Hepatocyte (in vitro differentiated cells): ENCODE results near the gene MATR3.

Experiments
- EZH2 ChIP-seq: fragments of 200-600 bp; sonication (generic); IDR thresholded peaks from 2 replicates; pipeline ENCODE4 v1.6.1; 2016; ENCODE audit warnings: antibody characterized with exemption, mild to moderate bottlenecking, borderline replicate concordance
- TF ChIP-seq, protein P1 (sequence below): fragments of 200-600 bp; sonication (generic); IDR thresholded peaks from 2 replicates; pipeline ENCODE4 v1.5.1; 2016; ENCODE audit warnings: antibody characterized with exemption, mild to moderate bottlenecking; ENCODE audit not compliant: poor library complexity

DNA sequence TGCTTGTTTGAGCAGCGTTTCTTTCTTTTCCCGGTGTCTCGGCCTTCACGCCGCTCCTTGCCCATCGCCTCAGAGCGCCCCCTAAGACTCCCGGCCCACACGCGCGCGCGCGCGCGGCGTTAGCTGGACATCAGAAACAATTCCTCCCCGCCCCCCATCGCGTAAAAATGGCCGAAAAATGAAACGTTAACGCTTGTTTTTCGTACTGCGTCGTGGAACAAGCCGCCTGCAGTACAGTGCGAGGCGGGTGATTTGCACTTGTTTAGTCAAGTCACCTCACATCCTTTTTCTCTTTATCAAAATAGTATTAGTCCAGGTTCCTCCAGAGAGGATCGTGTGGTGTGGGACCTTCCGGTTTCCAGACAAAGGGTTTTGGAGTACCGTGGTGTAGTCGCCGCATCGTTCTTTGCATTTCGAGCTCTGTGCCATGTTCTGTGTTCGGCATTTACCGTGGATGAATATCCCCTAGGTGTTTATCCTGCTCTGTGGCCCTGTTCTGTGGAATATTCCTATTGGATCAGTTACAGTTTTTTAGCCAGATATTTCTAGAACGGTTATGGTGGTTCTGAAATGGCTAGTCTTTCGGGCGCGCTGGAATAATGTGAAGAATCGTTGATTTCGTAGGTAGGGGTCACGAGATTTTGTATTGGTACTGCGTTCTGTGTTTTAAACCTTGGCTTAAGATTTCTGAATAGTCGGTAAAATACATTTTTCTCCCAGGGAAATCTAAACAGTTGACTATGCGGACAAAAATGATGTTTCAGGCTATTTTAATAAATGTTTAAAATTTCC is 1.0 kb downstream of the MATR3 start:
- TF ChIP-seq, protein P1, sequence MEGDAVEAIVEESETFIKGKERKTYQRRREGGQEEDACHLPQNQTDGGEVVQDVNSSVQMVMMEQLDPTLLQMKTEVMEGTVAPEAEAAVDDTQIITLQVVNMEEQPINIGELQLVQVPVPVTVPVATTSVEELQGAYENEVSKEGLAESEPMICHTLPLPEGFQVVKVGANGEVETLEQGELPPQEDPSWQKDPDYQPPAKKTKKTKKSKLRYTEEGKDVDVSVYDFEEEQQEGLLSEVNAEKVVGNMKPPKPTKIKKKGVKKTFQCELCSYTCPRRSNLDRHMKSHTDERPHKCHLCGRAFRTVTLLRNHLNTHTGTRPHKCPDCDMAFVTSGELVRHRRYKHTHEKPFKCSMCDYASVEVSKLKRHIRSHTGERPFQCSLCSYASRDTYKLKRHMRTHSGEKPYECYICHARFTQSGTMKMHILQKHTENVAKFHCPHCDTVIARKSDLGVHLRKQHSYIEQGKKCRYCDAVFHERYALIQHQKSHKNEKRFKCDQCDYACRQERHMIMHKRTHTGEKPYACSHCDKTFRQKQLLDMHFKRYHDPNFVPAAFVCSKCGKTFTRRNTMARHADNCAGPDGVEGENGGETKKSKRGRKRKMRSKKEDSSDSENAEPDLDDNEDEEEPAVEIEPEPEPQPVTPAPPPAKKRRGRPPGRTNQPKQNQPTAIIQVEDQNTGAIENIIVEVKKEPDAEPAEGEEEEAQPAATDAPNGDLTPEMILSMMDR: peak; percentile 32
- no peak for TF ChIP-seq EZH2
